Measurements from ENCODE around the gene OR51V1. TPM values are rescaled to one million over a fixed set of nuclear protein-coding genes. Genes with fewer than 3 reads are reported as not detected.

The OR51V1 gene
- total RNA-seq, 6 experiments from 2014 or later, result not detected

- ATAC-seq (no peak), DNase-seq (no peak)
- no peaks in the 10 kb centered on the region for H3K27me3 ChIP-seq
- H3K36me3 ChIP-seq, result no peaks in the 10 kb centered on the region
- no peaks in the 10 kb centered on the region for H3K4me1 ChIP-seq
- no peaks in the 10 kb centered on the region for H3K9me3 ChIP-seq
- WGBS (ENCODE audit: insufficient coverage, low coverage, low lambda C conversion rate, missing lambda C conversion rate), result 56% methylated on average over 5 of the region's 5 CpGs
- intact Hi-C loops (cut with DNase I), result no loop called here
- TF ChIP-seq, protein P1, sequence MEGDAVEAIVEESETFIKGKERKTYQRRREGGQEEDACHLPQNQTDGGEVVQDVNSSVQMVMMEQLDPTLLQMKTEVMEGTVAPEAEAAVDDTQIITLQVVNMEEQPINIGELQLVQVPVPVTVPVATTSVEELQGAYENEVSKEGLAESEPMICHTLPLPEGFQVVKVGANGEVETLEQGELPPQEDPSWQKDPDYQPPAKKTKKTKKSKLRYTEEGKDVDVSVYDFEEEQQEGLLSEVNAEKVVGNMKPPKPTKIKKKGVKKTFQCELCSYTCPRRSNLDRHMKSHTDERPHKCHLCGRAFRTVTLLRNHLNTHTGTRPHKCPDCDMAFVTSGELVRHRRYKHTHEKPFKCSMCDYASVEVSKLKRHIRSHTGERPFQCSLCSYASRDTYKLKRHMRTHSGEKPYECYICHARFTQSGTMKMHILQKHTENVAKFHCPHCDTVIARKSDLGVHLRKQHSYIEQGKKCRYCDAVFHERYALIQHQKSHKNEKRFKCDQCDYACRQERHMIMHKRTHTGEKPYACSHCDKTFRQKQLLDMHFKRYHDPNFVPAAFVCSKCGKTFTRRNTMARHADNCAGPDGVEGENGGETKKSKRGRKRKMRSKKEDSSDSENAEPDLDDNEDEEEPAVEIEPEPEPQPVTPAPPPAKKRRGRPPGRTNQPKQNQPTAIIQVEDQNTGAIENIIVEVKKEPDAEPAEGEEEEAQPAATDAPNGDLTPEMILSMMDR (IDR thresholded peaks at IDR 0.05), result no peak
- TF ChIP-seq POLR2A (IDR thresholded peaks at IDR 0.05), result no peak
- no peak overlapping the region for H3K4me3 ChIP-seq
- no peak overlapping the region for H3K27ac ChIP-seq
Measured at GRCh38 chr11:5228124-5228523, 27.6 kb upstream of the OR51V1 start.

DNA sequence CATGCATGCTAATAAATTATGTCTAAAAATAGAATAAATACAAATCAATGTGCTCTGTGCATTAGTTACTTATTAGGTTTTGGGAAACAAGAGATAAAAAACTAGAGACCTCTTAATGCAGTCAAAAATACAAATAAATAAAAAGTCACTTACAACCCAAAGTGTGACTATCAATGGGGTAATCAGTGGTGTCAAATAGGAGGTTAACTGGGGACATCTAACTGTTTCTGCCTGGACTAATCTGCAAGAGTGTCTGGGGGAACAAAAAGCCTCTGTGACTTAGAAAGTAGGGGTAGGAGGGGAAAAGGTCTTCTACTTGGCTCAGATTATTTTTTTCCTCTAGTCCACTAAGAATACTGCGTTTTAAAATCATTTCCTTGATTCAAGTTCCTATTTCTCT, 27.2 kb upstream of the OR51V1 start:
- H3K36me3 ChIP-seq, result no peaks in the 10 kb centered on the region
- H3K9me3 ChIP-seq, result no peaks in the 10 kb centered on the region
- no peak overlapping the region for H3K27ac ChIP-seq
- H3K27me3 ChIP-seq, result no peaks in the 10 kb centered on the region
- no peak for TF ChIP-seq POLR2A (IDR thresholded peaks at IDR 0.05)
- TF ChIP-seq, protein P1 (IDR thresholded peaks at IDR 0.05), result no peak
- 29% methylated on average over 1 of the region's 1 CpG for WGBS (ENCODE audit: insufficient coverage, low coverage, low lambda C conversion rate, missing lambda C conversion rate)
- H3K4me3 ChIP-seq, result no peak overlapping the region
- no peak for DNase-seq
- intact Hi-C loops (cut with DNase I), result no loop called here
- ATAC-seq, result no peak
- H3K4me1 ChIP-seq, result no peaks in the 10 kb centered on the region

DNA sequence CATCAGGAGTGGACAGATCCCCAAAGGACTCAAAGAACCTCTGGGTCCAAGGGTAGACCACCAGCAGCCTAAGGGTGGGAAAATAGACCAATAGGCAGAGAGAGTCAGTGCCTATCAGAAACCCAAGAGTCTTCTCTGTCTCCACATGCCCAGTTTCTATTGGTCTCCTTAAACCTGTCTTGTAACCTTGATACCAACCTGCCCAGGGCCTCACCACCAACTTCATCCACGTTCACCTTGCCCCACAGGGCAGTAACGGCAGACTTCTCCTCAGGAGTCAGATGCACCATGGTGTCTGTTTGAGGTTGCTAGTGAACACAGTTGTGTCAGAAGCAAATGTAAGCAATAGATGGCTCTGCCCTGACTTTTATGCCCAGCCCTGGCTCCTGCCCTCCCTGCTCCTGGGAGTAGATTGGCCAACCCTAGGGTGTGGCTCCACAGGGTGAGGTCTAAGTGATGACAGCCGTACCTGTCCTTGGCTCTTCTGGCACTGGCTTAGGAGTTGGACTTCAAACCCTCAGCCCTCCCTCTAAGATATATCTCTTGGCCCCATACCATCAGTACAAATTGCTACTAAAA, 26.3 kb upstream of the OR51V1 start, which contains the start of gene HBB:
Gene HBB (minus strand): TSS at position 340 of the 579 bp plus-strand sequence. CDS start 50 bp downstream, at position 290.
- no peak for TF ChIP-seq POLR2A (IDR thresholded peaks at IDR 0.05)
- TF ChIP-seq, protein P1 (IDR thresholded peaks at IDR 0.05), result no peak
- peak in 1 of 4 donors; percentile 28 for ATAC-seq
- H3K36me3 ChIP-seq, result no peaks in the 10 kb centered on the region
- no peaks in the 10 kb centered on the region for H3K4me1 ChIP-seq
- no peak within 1 kb of the TSS for H3K27ac ChIP-seq
- WGBS (ENCODE audit: insufficient coverage, low coverage, low lambda C conversion rate, missing lambda C conversion rate), result 48% methylated on average over 3 of the region's 3 CpGs
- no peak within 1 kb of the TSS for H3K4me3 ChIP-seq
- DNase-seq, result peak in 1 of 3 donors; percentile 28
- intact Hi-C loops (cut with DNase I), result no loop called here
- no peaks in the 10 kb centered on the region for H3K9me3 ChIP-seq
- no peaks in the 10 kb centered on the region for H3K27me3 ChIP-seq

- Histone ChIP-seq H3K9me3 (no peaks in the 10 kb centered on the region), H3K4me3 (no peak overlapping the region), H3K36me3 (no peaks in the 10 kb centered on the region), H3K27me3 (no peaks in the 10 kb centered on the region), H3K27ac (no peak overlapping the region), H3K4me1 (no peaks in the 10 kb centered on the region)
- intact Hi-C loops (cut with DNase I), result no loop called here
- WGBS (ENCODE audit: insufficient coverage, low coverage, low lambda C conversion rate, missing lambda C conversion rate), result 49% methylated on average over 2 of the region's 2 CpGs
- DNase-seq, result no peak
- no peak for TF ChIP-seq POLR2A (IDR thresholded peaks at IDR 0.05)
- TF ChIP-seq, protein P1 (IDR thresholded peaks at IDR 0.05), result no peak
- ATAC-seq, result peak in 1 of 4 donors; percentile 77
Measured at GRCh38 chr11:5225480-5225871, 25.0 kb upstream of the OR51V1 start.
